ACHN (cell line): ENCODE results near the gene ZDHHC11B.
"Not testable (repeated sequence)": the region's sequence is repeated elsewhere in the genome, so short reads cannot be mapped to it uniquely, and the experiment has no call there.

ENCODE experiments used
- DNase-seq: peaks from one replicate; pipeline ENCODE4 v3.0.0-alpha.2; 2015
- in situ Hi-C: cut with HindIII; loops from 2 replicates; pipeline ENCODE4 v1.10.0; 2017; ENCODE audit warnings: low sequenced_read_pairs, low pct_ligation_motif_present, low pct_unique_long_range_greater_than_20kb

ZDHHC11B gene

GRCh38 chr5:682651-683358 is 101.7 kb downstream of the ZDHHC11B start:
- DNase-seq, in situ Hi-C loops: not testable (repeated sequence)

DNA sequence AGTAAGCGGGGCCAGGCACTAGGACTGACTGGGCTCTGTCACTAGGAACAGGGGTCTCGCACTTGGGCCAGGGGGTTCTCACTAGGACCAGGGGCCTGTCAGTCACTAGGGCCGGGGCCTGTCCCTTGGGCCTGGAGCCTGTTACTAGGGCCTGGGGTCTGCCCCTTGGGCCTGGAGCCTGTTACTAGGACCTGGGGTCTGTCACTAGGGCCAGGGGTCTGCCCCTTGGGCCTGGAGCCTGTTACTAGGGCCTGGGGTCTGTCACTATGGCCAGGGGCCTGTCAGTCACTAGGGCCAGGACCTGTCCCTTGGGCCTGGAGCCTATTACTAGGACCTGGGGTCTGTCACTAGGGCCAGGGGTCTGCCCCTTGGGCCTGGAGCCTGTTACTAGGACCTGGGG is 102.3 kb downstream of the ZDHHC11B start:
- DNase-seq, in situ Hi-C loops: not testable (repeated sequence)

- in situ Hi-C loops, DNase-seq: not testable (repeated sequence)
These were observed 103.0 kb downstream of the ZDHHC11B start for GRCh38 chr5:681317-682191.

GRCh38 chr5:680836-681235 is 103.7 kb downstream of the ZDHHC11B start:
- DNase-seq, in situ Hi-C loops: not testable (repeated sequence)

GRCh38 chr5:680118-680795 is 104.3 kb downstream of the ZDHHC11B start:
- DNase-seq, in situ Hi-C loops: not testable (repeated sequence)

GRCh38 chr5:679166-679895 is 105.2 kb downstream of the ZDHHC11B start:
- DNase-seq, in situ Hi-C loops: not testable (repeated sequence)

- in situ Hi-C loops, DNase-seq: not testable (repeated sequence)
These were observed 106.0 kb downstream of the ZDHHC11B start for GRCh38 chr5:678521-678920.

DNA sequence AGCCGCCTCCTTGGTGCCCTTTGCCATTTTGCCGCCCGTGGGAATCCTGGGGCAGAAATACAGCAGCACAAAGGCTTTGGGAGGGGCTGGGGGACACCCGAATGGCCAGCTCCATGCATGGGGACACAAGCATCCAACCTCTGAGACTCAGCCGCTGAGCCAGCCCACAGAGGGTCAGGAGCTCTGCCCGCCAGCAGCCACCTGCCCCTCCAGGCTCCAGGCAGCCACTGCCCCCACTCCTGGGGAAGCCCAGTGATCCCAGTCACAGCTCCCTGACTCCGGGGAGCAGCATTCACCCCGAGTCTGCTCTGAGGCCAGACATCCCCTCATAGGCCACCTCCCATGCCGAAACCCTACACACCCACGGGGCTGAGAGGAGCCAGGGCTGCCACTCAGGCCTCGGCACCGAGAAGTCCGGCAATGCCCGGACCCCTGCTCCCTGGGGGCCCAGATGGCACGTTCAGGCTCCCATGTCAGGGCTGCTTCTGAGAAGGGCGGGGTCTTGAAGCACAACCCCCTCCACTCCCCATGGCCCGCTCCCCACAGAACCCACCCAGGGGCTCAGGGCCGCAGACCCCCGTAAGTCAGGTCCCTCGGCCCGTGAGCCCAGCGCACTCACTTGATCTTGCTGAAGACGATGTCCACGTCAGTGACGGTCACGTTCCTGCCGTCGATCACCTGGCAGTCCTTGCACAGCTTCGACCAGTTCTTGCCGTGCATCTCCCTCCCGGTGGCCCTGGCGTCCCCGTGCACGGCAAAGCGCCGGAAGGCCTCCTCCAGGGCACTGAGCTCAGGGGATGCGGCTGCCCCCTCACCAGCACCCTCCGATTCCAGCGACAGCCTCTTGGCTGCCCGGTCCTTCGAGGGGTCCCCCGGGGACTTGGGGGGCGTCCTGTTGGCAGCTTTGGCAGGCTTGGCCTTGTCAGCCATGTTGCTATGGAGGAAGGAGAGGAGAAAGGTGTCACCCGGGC is 107.1 kb downstream of the ZDHHC11B start:
- in situ Hi-C loops: no loop called here
- DNase-seq: no peak

DNA sequence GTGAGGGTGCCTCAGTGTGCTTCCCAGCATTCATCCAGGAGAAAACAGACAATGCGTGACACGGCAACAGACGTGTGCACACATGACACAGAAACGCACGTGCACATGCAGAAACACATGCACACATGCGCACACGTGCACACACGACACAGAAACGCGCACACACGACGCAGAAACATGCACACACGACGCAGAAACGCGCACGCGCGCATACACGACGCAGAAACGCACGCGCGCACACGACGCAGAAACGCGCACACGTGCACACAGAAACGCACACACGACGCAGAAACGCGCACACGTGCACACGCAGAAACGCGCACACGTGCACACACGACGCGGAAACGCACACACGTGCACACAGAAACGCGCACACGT is 107.8 kb downstream of the ZDHHC11B start:
- no peak for DNase-seq
- in situ Hi-C loops: no loop called here

DNA sequence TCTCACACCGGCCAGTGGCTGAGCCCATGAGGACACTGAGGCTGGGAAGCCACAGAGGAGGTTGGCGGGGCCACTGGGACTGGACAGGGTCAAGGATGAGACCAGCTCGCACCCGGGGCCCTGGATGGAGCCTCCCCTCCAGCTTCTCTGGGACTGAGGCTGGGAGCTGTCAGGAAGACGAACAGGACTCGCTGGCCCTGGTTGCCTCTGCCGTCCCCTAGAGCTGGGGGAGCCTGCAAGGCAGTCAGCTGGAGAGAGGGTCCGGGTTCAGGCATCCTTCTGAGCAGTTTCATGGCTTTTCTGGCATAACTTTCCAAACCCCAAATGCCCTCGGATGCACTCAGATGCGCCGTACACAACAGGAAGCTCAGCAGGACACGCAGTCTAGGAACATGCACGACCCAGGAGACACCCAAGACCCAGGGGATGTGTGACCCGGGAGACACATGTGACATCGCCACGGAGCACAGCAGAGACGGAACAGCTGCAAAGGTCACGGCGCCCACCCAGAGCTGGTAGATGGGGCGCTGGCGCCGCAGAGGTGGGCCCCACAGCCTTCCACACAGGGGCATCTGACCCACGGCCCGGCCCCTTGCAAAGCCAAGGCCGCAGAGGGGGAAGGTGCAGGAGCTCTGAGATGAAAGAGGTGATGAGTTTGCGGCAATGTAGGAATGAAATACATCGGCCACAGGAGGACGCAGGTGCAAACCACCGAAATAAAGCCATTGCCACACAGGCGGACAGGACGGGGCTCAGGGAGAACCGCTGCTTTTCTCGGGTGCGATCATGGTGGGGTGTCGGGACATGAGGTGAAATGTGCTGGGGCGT is 108.4 kb downstream of the ZDHHC11B start:
- no peak for DNase-seq
- in situ Hi-C loops: no loop called here

- in situ Hi-C loops: no loop called here
- DNase-seq: no peak
These were observed 109.2 kb downstream of the ZDHHC11B start for GRCh38 chr5:675111-675870.

GRCh38 chr5:674630-675011 is 109.9 kb downstream of the ZDHHC11B start:
- DNase-seq: no peak
- in situ Hi-C loops: no loop called here

DNA sequence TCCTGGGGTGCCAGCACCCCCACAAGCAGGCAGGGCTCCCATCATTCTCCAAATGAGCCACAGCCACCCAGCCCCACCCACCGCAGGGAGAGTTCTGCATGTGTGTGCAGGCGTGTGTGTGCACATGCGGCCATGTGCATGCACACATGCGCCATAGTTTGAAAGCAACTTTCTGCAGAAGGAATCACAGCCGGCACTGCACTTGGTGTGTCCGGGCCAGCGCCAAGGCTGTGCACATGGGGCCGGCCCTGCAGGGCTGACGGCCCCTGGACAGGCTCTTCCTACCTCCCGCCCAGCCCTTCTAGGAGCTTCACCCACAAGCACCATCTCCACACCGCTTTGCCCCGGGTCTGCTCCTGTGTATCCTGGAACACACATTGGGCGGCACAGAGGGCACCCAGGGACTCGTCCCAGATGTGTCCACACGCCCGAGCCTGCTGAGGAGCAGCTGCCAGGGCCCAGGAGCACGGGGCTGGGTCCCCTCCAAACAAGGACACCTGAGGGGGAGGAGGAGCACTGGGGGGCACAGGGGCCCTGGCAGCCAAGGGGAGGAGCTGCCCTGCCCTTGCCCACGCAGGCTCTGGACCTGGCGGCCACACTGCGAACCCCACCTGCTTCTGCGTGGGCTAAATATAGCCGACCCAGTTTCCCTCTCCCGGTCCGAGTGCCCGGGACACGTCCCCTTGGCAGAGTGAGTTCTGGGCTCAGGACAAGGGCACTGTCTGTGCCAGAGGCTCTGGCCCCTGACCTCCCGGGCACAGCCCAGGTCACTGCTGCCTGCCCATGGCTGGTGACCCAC is 110.5 kb downstream of the ZDHHC11B start:
- DNase-seq: no peak
- in situ Hi-C loops: no loop called here

- DNase-seq: no peak
- in situ Hi-C loops: no loop called here
These were observed 111.2 kb downstream of the ZDHHC11B start for GRCh38 chr5:673161-673830.
